ENCODE data around the gene USP47.

The USP47 gene

DNA sequence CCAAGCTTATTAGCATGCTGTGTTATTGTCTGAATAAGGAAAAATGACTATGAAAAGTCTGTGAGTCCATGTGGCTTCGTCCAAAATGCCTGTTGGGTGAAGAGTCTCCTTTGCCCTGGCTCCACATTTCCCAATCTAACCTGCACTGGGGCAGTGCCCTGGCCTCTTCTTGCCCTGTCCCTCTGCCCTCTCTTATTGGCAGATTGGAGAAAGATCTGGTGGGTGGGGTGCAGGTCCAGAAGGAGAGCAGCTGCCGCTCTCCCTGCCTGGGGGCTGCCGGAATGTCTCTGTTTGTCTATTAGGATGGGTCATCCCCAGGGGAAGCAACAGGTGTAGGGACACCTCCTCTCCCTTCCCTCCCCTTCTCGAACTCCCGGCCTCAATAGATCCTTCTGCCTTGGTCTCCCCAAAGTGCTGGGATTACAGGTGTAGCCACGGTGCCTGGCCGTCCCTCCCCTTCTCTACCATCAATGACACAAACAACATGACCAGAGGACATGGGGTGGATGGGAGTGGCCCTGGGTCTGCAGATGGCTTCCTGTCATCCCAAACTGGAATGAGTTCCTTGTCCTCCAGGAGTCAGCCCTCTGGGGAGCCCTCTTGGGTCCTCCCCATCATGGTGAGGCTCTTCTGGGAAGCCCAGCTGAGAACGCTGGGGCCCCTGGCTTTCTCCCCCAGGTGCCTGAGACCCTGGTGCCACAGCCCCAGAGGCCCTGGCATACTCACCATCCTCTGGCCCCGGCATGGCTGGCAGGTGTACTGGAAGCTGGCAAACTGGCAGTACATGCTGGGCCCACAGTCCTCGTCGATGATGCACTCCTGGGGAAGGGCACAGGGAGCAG, 126.1 kb downstream of the USP47 start:
- no peak for DNase-seq

GRCh38 chr11:11968511-11969280, 126.9 kb downstream of the USP47 start:
- DNase-seq, result no peak

DNA sequence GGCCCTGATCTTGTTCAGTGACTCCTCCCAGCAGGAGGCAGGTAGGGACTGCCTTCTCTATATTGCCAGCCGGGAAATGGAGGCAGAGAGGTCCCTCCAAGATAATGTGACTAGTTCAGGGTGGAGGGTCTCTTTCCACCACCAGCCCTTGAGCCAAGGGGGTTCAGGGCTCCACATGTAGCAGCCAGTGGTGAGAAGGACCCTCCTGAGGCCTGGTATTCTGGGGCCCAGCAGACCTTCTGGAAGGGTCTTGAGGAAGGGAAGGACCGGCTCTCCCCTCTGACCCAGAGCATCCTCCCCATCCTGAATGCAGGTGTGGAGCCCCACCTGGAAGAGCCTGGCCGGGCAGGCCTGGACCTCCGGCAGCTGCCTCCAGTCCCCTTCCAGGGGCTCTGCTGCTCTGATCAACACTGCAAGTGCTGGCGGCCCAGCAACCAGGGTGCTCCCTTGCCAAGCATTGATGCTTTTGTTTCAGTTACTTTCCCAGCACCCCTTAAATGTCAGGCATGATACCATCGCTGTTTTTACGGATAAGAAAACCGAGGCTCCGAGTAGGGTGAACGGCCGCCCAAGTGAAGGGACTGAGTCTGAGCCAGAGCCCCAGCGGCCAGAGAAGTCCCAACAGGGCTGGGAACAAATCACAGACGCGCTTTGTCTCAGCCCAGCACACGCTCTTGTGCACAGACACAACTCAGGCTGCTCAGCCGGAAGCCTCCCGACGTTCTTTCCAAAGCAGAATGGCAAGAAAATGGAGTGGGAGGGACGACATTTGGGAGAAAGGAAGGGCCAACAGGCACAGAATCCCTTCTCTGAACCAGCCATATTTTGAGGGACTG, 127.8 kb downstream of the USP47 start:
- DNase-seq, result no peak

GRCh38 chr11:11970556-11970955, 128.8 kb downstream of the USP47 start:
- no peak for DNase-seq

DNA sequence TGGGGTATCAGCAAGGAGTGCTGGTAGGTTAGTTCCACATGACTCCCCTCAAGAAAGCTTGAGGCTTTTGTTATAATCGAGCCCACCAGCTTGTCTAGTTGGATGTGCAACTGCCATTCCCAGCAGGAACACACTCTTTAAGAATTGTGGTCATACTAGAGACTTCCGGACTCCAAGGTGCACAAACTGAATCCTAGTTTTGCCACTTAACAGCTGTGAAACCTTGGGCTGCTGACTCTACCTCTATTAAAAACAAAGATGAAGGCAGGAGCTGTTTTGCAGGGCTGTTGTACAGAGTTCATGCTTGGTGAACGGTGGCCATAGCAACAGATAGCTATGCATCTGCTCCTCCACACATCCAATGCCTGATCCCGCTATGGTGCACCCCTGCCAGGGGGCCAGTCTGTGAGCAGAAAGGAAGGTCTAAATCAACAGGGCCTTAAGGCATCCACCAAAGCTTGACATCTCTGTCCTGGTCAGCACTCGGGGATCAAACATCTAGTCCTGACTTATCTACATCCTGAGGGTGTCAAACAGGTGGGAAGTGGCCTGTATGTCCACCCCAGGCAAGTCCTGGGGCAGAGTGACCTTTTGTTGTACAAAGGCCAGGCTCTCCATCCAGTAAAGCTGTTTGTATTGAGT, 130.3 kb downstream of the USP47 start:
- no peak for DNase-seq

DNA sequence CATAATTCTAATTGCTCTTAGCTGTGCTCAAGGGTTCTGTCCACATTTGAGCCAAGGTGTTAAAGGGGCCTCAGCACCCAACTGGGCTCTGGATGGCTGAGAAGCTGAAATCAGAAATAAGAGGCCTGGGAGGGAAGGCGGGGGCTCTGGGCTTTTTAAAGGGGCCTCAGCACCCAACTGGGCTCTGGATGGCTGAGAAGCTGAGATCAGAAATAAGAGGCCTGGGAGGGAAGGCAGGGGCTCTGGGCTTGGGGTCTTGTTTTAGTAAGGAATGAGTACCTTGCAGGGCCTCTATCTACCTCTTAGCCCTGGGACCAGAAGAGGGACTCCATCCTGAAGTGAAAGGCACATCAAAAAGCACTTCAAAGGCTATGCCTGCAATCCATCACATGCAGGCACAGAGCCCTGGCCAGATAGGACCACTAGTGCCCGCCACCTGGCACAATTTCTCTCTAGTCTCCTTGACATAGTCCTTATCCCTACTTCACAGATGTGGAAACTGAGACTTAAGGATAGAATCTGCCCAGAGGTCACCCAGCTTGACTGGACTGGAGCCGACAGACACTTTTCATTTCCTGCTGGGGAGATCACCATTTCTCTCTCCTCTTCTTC, 131.1 kb downstream of the USP47 start:
- no peak for DNase-seq

DNA sequence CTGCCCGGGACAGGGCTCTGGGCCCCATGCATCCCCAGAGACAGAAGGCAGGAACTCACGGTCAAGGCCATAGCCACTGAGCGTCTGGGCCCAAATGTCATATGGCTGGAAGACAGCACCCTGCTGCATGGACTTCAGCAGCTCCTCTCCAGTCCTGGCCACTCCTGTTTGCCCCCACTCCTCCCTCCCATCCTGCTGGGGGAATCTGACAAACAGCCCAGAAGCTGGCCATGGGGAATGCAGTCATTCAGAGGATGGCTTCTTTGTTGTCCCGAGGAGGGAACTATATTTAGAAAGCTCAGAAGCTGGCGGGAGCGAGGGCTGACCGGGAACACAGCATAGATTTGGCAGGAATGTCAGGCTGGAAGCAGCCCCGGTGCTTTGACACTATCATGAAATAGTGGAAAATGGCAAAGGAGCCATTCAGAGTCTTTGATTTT, 131.6 kb downstream of the USP47 start:
- no peak for DNase-seq

GRCh38 chr11:11973866-11974265, 132.1 kb downstream of the USP47 start:
- no peak for DNase-seq

DNA sequence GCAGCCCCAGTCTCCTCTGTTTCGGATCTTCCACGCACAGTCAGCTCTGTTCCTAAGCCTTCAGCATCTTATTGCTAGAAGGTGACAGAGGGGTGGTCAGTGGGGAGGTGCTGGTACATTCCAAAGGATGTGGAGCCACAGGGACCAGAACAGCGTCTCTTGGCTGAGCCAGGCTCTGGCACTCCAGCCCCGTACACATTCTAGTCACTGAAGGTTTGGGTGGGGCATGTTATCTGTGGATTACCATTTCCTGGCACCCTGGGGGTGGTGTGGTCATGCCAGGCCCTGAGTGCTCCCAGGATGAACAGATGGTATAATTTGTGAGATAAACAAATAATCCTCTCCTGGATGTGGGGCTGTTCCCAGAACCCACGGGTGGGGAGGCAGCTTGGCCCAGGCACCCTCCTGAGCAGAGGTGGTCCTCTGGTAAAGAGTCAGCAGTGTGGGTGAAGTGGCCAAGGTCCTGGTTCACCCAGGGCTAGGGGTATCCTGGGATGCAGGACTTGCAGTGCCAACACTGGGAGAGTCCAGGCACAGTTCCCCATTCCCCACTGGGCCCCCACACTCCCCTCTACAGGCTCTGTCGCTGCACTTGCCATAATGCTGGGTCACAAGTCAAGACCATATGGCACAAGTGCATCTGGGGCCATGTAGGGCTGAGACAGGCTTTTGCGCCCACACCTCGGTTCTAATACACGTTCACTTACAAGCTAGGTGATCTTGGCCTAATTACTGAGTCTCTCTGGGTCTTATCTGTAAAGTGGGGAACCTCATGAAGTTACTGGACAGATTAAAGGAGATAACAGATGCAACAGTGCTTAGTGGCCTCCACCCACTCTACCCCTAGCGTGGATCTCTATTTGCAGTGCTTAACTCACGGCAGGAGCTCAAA, 133.7 kb downstream of the USP47 start:
- DNase-seq, result no peak

GRCh38 chr11:11976481-11977127, 134.8 kb downstream of the USP47 start:
- no peak for DNase-seq

GRCh38 chr11:11977206-11977938, 135.6 kb downstream of the USP47 start:
- DNase-seq, result no peak

DNA sequence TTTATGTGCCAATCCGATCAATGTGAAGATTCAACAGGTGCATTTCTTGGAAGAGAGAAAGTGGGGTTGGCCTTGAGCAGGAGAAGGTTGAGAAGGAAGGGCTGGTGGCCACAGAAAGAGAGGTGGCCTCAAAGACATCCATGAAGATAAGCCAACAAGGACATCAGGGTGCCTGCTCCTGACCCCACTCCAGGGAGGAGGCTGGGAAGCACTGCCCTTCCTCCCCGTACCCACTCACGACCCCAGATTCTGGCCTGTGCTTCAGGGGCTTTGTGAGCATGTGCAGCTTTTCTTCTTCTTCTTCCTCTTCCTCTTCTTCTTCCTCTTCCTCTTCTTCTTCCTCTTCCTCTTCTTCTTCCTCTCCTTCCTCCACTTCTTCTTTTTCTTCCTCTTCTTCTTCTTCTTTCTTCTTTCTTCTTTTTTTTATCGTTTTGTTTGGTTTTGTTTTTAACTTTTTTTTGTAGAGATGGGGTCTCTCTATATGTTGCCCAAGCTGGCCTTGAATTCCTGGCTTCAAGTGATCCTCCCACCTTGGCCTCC, 136.4 kb downstream of the USP47 start:
- DNase-seq, result no peak

DNA sequence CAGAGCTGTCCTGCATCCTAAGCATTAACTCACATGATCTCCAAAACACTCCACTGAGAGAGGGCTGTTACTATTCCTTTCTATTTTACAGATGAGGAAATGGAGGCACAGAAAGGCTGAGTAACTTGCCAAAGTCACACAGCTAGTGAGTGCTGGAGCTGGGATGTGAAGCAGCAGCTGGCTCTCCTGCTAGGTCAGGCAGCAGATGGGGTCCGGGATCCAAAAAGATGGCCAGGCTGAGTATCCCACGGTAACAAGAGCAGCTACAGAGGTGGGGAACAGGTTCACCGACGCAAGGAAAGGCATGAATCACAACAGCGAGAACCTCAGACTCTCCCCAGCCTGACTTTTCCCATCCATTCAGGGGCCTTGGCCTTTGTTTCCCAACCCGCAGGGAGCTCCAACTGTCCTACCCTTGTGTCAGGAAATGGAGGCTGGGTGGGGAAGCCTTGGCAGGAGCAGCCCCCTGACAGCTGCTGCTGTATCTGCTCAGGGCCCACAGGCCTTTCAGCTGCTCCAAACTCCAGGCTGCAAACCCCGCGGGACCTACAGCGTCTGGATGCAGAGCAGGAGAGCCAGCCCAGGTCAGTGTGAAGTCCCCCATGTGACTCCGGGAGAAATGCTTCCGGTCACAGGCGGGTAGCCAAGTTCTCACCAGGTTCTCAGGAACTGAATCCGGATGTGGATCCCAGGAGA, 137.2 kb downstream of the USP47 start:
- no peak for DNase-seq

DNA sequence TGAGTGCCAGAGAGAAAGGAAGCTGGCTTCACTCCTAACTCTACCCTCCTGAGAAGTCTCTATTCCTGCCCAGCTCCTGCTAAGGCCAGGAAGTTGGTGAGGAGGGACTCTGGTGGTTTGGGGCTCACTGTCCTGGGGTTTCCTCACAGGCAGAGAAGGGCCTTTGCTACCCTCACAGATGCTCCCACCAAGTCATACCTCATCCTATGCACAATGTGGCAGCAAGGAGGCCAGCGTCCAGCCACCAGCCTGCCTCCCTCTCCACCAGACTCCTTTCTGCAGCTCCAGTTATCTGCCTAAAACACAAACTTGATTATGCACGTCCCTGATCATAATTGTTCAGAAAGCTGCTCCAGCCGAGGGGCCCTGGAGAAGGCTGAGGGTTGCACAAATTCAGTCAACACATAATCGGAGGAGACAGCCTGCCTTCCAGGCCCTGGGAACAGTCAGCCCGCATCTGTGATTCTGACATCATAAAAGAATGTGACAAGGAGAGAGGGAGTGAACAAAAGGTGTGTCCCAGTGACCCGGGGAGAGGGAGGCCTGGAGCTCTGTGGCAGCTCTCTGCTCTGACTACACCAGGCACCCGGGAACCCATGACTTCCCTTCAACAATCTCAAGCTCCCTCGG, 137.8 kb downstream of the USP47 start:
- DNase-seq, result no peak

GRCh38 chr11:11980200-11980599, 138.4 kb downstream of the USP47 start:
- no peak for DNase-seq

DNA sequence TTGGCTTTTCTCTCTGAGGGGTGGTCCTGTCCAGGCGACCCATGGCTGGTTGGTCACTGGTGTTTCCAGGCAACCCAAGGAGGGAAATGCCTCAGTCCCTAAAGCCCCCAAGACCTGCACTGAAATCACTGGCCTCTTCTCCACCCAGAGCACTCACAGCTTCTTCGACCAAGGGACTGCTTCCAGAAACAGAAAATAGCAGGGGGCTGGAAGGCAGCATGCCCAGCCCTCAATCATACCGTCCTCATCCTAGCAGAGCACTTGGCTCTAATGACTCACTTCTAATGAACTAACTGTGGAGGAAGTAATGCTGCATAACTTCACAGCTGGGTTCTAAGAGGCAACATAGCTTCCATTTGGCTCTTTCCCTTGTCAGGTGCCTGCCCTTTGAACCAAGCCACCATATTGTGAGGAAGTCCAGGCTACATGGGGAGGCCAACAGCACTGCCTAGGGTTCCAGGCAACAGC, 139.1 kb downstream of the USP47 start:
- no peak for DNase-seq

GRCh38 chr11:11981364-11981763, 139.6 kb downstream of the USP47 start:
- no peak for DNase-seq

DNA sequence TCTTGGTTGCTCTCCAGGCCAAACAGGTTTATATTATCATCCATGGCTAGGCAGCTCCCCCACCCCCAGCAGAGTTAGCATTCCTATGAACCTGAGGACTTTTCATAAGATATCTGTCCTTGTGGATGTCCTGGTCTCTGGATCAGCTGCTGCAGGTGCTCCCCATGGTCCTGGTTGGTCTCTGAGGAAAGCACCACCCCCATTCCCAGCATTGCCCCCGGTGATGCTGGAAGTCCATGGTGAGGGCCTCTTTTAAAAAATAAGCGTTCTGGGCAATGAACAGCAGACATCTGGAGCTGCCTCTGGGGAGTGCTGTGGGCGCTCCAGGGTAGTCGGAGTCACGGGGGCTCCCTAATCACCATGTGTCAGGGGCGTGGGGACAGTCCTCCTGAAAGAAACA, 140.1 kb downstream of the USP47 start:
- DNase-seq, result no peak

All from CD4-positive, alpha-beta T cell treated with Interleukin-17A for 4 hours (primary cell).